Measurements from ENCODE around the gene ANKRD12.
A peak's percentile ranks its signal among the peaks of the same experiment; 100 is the strongest.

DNA sequence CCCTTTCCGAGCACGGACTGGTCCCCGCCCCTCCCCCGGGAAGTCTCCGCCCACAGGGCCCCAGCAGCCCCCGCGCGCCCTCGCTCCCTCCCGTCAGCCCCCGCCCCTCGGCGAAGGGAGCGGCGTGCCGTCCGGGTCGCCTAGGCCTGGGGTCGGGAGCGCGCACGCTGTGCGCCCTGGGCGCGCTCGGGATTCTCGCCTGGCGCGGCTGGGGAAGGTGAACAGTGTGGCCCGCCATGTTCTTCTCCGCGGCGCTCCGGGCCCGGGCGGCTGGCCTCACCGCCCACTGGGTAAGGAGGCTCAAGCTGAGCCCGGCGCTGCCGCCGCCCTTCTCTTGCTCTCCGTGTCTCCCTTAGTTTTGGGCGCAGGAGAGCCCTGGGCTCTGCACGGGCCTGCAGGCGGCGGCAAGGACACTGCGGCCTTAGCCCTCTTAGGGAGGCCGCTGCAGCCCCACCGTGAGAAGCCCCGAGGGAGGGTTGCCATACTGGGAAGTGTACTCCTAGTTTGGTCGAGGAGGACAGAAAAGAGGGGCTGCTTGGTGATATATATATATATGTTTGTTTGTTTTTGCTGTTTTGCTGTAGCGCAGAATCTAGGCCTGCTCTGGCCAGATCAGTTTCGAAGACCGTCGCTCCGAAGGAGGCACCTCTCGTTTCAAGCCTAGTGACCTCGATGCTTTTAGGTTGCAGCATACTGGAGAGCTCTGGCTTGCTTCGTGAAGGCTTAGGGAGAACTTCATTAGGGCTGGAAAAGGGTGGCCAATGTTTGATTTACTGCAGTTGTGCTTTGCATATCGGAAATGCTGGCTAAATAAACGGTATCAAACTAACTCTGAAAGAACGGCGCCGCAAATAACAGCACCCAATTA lies 33.8 kb upstream of the ANKRD12 start, which contains the start of gene NDUFV2:
- TF ChIP-seq CTCF (IDR thresholded peaks at IDR 0.05) (no peak), POLR2A (IDR thresholded peaks at IDR 0.05) (peak; percentile 29 to 88)
